OCI-M2 (cell line): ENCODE measurements around the gene ILDR1.

Experiments used
- DNase-seq: peaks from one replicate; lab custom pipeline; 2025; ENCODE audit not compliant: unreplicated experiment; lab: John Stamatoyannopoulos, UW

The ILDR1 gene

DNA sequence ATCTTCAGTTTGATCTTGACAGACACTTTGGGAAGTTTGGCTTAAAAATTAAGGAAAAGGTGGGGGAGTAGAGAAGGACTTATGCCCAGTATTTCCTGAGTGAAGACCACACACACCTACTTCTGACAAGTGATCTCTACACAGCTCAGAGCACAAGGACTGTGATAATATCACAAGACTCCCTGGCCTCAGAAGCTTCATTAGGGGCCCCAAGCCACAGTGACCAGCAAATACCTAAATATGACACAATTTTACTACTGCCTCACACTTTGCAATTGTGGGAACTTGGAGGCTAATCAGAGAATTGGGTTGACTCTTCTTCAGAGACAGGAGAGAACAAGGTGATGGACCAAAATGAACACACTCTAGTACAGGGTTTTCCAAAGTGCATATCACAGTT is 2.6 kb downstream of the ILDR1 start:
- no peak for DNase-seq

DNA sequence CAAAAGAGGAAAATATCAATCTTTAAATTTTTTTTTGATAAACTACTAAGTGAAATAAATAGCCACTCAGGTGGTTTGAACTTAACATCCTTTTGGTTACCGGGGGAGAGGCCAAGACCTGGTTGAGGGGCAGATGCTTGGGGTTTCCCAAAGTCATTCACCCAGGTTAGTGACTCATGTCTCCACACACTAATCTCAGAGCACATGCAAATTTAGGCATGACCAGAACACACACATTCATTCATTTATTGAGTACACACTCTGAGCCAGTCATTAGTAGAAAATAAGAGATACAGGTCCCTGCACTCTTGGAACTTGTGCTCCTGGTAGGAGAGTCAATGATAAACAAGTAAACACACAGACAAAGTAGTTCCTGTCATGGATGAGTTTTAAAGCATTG is 7.3 kb downstream of the ILDR1 start:
- DNase-seq, result no peak

DNA sequence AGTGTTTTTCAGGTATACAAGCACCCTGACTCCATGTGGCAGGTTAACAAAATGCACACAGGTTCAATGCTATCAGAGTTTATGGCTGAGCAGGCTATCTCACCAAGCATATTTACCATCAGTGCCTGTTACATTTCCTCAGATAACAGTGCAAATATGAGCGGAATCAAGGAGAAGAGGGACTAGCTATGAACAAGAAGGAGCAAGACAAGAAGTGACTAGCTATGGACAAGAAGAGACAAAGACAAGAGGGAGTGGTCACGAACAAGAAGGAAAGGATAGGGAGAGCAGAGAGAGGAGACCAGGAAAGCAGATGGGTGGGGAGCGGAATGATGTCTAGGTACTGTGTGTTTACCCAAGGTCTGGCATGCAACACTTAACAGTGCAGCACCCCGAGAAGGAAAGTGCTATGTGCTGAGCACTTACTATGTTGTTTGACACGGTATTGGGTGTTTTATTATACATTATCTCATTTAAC is 8.6 kb downstream of the ILDR1 start:
- no peak for DNase-seq

DNA sequence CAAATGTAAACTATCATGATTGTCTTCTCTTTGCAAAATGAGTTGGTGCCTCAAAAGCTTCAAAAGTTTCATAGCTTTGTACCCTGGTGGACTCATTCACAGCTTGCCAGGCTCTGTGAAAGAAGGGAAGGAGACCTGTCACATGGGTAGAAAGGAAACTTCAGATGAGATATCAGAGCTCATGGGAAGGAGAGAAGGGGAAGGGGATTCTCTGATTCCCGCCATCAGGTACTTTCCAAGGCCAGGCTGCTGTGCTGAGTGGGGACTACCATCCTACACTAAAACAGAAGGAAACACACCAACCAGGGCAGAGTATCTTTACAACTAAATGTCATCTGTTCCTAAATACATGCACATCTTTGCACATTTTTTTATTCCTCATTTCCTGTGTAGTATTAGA is 9.2 kb downstream of the ILDR1 start:
- DNase-seq, result no peak

DNA sequence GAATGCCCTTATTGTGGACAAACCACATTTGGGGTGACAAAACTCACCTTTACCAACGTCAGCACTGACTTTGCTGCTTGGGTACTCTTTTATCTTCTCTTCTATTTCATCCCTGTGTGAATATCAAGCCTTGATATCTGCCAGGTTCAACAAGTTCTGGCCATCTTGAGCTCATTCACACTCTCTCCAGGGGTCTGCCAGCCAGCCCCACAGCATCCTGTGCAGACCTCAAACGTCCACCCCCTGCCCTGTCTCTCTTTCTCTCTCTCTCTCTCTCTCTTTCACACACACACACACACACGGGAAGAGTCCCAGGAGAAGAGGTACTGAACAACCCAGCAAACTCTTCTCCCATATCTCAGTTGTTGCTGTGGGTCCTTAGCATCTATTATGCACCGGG is 10.7 kb downstream of the ILDR1 start:
- no peak for DNase-seq

DNA sequence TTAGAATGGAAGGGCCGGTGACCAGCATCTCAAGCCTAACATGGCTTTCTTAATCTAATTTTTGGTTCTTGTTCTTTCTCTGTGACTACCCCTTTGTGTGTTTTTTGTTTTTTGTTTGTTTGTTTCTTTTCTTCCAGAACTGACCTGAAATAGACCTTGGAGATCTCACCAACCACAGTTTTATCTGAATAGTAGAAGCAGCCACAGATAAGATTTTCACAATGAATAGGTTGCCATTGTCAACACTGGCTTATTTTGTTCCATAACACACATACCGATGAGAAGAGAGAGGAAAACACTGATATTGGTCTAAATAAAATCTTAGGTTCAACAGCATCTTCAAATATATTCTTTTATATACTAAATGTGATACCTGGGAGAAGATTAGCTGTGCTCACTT is 11.5 kb downstream of the ILDR1 start:
- DNase-seq, result no peak

DNA sequence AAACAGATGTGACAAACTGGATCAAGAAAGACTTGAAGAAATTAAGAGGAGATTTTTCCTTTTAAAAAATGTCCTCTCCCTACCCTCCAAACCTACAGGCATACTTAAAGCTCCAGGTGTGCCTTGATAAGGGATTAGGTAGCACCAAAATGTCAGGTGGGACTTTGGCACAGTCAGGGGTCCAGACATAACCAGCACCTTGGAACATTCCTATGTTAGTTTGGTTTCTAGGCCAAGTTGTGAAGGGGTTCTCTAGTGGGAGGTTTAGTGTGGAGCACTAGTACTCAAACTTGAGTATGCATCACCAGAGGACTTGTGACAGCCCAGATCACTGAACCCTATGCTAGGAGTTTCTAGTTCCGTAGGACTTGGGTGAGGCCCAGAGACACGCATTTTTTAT is 13.9 kb downstream of the ILDR1 start:
- no peak for DNase-seq

DNA sequence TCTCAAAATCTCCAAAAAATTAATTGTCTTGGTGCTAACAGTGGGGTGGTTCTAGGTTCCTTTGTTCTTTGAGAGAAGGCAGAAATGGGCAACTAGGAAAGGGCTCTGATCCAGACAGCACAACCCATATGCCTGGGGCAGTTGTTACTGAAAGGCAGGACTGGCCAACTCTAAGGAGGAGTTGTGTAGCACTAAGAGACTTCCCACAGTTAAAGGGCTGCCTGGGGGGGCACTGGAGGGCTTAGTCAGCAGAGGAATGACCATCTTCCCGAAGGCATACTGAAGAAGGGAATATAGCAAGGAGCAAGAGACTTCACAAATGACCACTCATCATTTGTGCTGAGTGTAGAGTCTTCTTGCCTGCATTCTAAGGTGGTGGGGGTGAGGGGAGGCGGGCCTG is 15.8 kb downstream of the ILDR1 start:
- no peak for DNase-seq

DNA sequence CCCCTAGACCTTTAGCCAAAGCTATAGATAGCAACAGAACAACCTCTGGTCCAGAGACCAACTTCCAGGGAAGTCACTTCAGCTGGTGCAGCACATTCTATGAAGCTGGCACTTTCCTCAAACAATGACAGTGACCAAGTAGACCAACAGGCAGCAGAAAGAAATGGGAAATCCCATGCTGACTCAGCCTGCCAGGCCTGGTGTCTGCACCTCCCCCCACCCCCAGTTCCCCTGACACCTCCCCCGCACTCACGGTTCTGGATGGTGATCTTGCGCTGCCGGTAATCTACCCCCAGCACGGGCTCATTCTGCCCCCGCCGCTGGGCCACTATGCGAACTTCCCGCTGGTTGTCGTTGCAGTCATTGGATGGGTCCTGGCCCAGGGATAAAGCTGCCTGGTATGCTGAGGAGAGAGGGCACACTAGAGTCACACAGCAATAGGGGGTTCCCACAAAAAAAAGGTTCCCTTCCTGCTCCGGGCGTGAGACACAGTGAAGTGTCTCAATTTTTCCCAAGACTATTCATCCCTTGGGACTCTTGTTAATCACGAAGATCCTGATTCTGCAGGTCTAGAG is 17.0 kb downstream of the ILDR1 start:
- no peak for DNase-seq

DNA sequence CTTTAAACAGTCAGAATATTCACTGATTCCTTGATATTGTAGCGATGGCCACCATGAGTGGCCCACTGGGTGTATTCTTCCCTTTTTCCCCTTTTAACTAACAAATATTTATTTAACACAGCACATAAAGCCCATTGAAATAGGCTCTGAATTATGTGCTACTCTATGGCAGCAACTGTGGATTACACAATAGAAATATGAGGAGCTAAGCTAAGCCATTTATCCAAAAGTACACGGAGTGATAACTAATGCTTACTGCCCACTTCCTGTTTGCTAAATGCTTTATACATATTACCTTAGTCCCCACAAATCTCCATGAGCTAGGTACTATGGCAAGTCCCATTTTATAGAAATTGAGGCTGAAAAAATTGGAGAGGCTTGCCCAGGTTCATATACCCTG is 17.9 kb downstream of the ILDR1 start:
- DNase-seq, result no peak

DNA sequence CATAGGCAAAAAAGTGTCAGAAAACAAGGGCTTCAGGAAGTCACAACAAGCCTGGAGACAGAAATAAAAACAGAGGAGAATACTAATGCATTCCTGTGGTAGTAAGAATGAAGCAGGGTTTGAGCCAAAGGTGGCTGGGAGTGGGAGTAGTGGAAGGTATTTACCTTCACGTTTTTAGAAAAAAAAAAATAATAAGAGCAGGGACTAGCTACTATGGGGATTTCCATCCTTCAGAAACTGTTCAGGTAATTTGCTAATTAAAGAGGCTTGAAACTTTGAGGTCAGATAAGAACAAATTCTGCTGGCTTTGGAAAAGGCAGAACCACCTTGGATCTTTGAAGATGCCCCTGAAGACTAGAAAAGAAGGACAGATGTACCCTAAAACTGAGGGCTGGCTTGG is 18.4 kb downstream of the ILDR1 start:
- DNase-seq, result no peak

DNA sequence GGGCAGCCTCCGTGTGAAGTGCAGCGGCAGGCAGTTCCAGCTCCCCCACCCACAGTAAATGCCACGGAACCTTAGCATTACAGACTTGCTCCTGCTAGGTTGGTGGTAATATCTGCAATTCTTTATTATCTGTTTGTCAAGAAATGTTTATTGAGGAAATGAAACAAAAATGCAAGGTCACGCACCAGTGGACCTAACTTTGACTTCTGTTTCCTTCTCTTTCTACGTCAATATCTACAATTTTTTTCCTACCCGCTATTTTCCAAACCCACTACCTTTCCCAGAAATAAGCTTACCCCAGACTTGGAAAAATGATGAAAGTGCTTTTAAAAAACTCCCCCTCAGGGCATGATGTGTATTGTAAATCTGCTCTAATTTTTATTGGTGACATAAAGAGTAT is 18.9 kb downstream of the ILDR1 start:
- DNase-seq, result no peak

DNA sequence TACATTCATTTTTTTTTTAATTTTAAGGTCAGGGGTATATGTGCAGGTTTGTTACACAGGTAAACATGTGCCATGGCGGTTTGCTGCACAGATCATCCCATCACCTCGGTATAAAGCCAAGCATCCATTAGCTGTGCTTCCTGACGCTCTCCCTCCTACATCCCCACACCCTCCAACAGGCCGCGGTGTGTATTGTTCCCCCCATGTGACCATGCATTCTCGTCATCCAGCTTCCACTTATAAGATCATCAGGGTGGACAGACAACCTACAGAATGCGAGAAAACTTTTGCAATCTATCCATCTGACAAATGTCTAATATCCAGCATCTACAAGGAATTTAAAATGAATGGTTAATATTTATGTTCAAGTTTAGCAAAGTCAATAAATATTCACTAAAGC is 19.4 kb downstream of the ILDR1 start:
- no peak for DNase-seq

DNA sequence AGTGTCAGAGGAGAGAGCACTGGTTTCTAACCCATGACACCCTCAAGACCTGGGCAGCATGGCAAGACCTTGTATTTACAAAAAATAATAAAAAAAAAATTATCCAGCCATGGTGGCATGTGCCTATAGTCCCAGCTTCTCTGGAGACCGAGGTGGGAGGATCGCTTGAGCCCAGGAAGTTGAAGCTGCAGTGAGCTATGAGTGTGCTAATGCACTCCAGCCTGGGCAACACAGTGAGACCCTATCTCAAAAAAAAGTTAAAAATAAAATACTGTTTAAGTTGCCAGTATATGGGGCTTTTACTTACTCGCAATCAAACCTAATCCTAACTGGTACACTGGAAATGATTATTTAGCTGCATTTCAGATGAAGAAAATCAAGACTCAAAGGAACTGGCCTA is 20.2 kb downstream of the ILDR1 start:
- no peak for DNase-seq

DNA sequence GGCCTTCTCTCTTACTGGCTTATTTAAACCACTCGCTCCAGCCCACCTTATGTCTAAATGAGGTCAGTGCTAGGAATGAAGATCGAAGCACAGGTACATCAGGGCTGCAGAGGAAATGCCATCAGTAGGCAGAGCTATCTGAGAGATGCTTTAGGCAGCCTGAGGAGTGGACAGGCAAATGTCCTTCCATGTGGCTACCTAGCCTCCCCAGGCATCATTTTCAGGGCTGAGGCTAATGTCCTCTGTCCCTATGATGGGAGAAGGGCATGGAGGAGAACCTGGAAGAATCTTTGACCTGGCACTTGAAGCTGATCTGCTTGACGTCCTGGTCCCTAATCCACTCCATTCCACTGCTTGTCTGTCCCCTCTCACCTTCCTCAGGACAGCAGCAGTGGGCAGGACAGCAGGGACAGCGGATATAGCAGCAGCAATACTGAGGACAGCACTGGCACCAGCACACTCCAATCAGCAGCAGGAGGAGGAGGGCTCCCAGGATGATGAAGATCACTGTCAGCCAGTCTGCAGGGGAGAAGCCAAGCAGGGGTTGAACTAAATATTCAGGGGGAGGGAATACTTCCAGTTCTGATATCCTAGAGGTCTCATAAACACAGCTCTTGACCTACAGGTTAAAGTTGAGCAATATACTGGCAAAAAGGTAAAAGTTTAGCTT is 21.0 kb downstream of the ILDR1 start:
- no peak for DNase-seq

DNA sequence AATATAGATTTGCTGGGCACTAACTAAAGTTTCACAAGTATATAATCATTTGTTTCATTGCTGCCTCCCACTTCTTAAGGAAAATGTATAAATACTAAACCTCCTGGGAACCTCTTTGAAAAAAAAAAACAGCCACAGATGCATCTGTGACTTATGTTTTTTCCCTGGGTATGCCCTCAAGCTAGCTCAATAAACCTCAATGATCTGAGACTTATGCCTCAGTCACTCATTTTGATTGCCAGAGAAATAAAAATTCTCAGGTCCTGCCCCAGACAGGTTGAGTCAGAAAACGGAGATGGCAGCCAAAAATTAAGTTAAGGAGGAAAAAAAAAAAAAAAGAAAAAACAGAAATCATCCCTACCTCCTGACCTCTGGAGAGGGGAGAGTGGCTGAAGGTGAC is 22.1 kb downstream of the ILDR1 start:
- DNase-seq, result no peak

DNA sequence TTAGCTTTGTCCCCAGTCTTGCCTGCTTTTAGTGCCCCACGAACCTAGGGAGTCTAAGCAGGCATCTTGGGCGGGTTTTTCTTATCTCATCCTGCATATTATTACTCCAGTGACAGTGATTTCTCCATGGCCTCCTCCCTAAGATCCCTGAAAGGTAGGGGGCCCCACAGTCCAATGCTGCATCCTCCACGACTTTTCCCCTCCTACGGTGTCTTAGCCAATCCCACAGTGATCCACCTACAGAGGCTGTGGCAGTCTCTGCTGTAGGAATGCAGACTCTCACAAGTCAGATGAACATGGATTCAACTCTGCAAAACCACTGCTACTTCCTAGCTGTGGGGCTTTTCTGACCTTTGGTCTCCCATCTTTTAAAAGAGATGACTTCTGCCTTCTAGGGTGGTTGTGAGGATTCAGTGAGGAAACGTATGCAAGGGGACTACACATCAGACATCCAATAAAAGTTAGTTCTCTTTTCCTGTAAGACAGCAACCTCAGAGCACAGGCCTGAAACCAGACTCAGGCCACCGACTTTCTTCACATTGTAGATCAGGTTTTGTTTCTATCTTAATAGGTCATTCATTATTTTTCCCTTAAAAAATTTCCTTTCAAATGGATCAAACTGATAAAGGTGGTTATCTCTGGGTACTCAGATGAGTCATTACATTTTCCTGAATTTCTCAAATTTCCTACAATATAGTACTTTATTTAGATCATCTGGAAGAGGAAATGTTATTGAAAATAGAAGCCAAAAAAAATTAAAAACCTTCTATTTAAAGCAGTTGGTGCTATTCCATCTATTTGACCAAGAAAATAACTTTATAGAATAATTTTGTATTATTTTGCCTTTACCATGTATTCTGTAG is 23.2 kb downstream of the ILDR1 start:
- DNase-seq, result no peak

DNA sequence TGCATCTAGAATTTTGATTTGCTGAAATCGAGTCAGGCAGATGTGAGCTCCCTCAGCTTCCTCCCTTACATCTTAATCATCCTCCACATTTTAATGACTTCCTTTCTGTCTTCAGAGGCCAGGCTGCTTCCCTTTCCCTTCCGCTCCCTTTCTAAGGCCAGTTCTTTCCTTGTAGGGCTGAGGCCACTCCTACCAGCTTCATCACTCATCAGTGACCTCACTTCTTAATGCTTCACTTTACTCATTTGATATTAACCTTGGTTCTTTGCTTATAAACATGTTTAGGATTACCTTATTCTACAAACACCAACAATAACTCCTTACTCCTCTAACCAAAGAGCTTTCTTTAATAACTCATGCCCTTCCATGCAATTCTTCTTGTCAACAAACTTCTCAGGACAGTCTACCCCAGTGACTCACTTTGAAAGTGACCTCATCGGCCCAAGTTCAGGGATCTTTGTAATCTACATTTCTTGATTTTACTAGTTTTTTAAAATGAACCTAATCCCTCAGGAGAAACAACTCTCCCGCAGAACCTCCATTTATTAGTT is 23.9 kb downstream of the ILDR1 start:
- no peak for DNase-seq

DNA sequence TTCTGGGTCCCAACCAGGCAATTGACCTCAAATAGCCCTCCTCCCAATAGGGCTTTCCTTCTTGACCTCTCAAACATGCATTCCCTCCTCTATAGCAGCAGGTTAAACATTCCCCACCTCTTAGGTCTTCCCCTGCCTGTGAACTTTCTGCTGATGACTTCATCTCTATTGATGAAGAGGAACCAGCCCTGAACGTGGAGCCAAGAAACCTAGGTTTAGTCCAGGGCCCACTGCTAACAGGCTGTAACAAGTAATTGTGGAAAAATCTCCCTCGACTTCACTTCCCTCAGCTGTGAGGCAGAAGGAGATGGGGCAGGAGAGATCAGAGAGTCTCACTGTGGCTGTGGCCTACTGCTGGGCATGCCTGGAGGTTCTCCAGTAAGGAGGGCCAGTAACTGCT is 24.7 kb downstream of the ILDR1 start:
- DNase-seq, result no peak

DNA sequence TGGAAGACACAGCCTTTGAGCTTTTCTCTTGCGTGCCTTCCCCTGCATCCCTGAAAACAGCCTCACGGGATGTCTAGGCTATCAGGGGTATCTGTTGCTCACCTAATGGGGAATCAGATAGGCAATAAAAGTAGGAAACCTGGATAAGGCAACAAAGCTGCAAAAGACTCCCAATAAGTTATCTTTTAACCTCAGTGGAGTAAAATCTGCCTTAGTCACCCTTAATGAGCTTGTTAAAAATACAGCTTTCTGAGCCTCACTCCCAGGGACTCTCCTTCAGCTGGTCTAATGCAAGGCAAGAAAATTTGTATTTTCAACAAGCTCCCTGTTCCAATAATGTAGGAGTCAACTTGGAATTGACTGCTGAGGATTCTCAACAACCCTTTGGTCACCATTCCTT is 25.6 kb downstream of the ILDR1 start:
- DNase-seq, result no peak

DNA sequence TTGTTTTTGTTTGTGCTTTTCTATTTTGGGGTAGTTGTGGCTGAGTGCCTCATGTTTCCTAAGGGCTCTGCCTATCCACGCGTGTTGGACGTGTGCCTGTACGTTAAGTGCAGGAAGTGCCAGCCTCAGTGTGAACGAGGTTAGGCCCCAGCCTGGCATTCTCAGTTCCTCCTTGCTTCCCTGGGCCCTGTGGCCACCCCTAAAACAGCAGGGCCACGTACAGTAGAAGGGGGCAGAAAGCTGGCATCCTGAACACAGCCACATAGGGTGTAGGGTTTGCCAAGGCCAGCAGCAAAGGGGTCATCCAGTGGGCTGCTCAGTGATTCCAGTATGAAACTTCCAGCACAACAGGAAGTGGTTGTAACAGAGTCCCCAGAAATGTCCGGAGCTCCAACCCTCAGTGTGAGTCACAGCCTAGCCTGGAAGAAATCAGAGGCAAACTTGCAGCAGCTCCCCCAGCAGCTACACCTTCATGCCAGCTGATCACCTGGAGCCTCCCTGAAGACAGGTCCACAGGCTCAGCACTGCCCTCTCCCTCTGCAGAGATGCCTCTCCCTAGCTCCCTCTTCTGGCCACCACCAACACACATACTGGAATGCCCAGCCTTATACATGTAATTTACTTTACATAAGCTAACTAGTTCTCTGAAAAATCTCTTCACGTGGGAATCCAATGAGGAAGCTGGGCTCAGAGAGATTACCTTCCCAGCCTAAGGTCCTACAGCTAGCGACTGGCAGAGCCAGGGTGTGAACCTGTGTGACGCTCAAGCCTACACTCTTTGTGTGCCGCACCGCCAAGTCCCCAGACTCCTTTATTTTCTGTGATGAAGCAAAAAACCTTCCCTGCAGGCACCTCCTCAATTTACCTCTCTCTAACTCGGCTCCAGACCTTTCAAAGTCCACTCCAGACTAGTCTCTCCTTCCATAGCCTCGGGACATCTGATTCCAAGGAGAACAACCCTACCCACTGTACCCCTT is 26.6 kb downstream of the ILDR1 start:
- no peak for DNase-seq
